Skeletal muscle satellite cell (primary cell): Measurements from ENCODE around the gene CD6.
"Not testable (repeated sequence)": the region's sequence is repeated elsewhere in the genome, so short reads cannot be mapped to it uniquely, and the experiment has no call there.

Experiments used
- H3K27me3 ChIP-seq: 2 replicates; pipeline ENCODE4 v1.7.0; 2013; ENCODE audit warnings: low read length; ENCODE audit not compliant: control insufficient read depth, insufficient read depth
- H3K36me3 ChIP-seq: 2 replicates; pipeline ENCODE4 v1.7.0; 2013; ENCODE audit warnings: mild to moderate bottlenecking, control low read depth, low read length; ENCODE audit not compliant: insufficient read depth
- H3K4me1 ChIP-seq: 2 replicates; pipeline ENCODE4 v1.7.0; 2013; ENCODE audit warnings: low read length; ENCODE audit not compliant: control insufficient read depth, insufficient read depth
- H3K4me2 ChIP-seq: 2 replicates; pipeline ENCODE4 v1.7.0; 2013; ENCODE audit warnings: mild to moderate bottlenecking, low read length
- H3K4me3 ChIP-seq: 2 replicates; pipeline ENCODE4 v1.7.0; 2013; ENCODE audit warnings: low read length
- H3K9ac ChIP-seq: 2 replicates; pipeline ENCODE4 v1.7.0; 2013; ENCODE audit warnings: mild to moderate bottlenecking, low read depth, low read length, moderate library complexity
- H3K9me3 ChIP-seq: replicated peaks from 2 replicates; pipeline ENCODE4 v1.7.0; 2013; ENCODE audit warnings: mild to moderate bottlenecking, control low read depth, low read length

CD6 gene

GRCh38 chr11:61054927-61055562, 83.6 kb downstream of the CD6 start:
- Histone ChIP-seq H3K4me2 (no peak overlapping the region), H3K36me3 (no peaks in the 10 kb centered on the region), H3K4me1 (no peaks in the 10 kb centered on the region), H3K9me3 (no peaks in the 10 kb centered on the region), H3K9ac (no peak overlapping the region), H3K4me3 (no peak overlapping the region), H3K27me3 (peaks cover 32% of the 10 kb centered on the region)

GRCh38 chr11:61055776-61056175, 84.3 kb downstream of the CD6 start:
- peaks cover 2% of the 10 kb centered on the region for H3K4me1 ChIP-seq
- no peaks in the 10 kb centered on the region for H3K36me3 ChIP-seq
- no peaks in the 10 kb centered on the region for H3K9me3 ChIP-seq
- peaks cover 29% of the 10 kb centered on the region for H3K27me3 ChIP-seq
- H3K9ac ChIP-seq, result no peak overlapping the region
- no peak overlapping the region for H3K4me3 ChIP-seq
- no peak overlapping the region for H3K4me2 ChIP-seq

GRCh38 chr11:61056571-61056970, 85.1 kb downstream of the CD6 start:
- peaks cover 23% of the 10 kb centered on the region for H3K27me3 ChIP-seq
- peaks cover 8% of the 10 kb centered on the region for H3K4me1 ChIP-seq
- no peak overlapping the region for H3K4me2 ChIP-seq
- no peak overlapping the region for H3K9ac ChIP-seq
- no peaks in the 10 kb centered on the region for H3K9me3 ChIP-seq
- no peak overlapping the region for H3K4me3 ChIP-seq
- H3K36me3 ChIP-seq, result no peaks in the 10 kb centered on the region

GRCh38 chr11:61056981-61057380, 85.5 kb downstream of the CD6 start:
- H3K9me3 ChIP-seq, result no peaks in the 10 kb centered on the region
- H3K4me3 ChIP-seq, result no peak overlapping the region
- no peak overlapping the region for H3K4me2 ChIP-seq
- no peak overlapping the region for H3K9ac ChIP-seq
- peaks cover 8% of the 10 kb centered on the region for H3K4me1 ChIP-seq
- peaks cover 20% of the 10 kb centered on the region for H3K27me3 ChIP-seq
- H3K36me3 ChIP-seq, result no peaks in the 10 kb centered on the region

- Histone ChIP-seq H3K4me1 (peaks cover 8% of the 10 kb centered on the region), H3K9ac (no peak overlapping the region)
These were observed 86.1 kb downstream of the CD6 start for GRCh38 chr11:61057615-61058014.

GRCh38 chr11:61058583-61059259, 87.2 kb downstream of the CD6 start:
- H3K4me1 ChIP-seq, result peaks cover 8% of the 10 kb centered on the region
- H3K4me3 ChIP-seq, result no peak overlapping the region
- no peak overlapping the region for H3K9ac ChIP-seq
- H3K4me2 ChIP-seq, result no peak overlapping the region
- H3K27me3 ChIP-seq, result peaks cover 7% of the 10 kb centered on the region
- H3K9me3 ChIP-seq, result no peaks in the 10 kb centered on the region
- no peaks in the 10 kb centered on the region for H3K36me3 ChIP-seq

More at GRCh38 chr11:61057615-61058014, 86.1 kb downstream of the CD6 start:
- Histone ChIP-seq H3K4me2 (no peak overlapping the region), H3K4me3 (no peak overlapping the region), H3K36me3 (no peaks in the 10 kb centered on the region), H3K27me3 (peaks cover 14% of the 10 kb centered on the region), H3K9me3 (no peaks in the 10 kb centered on the region)

GRCh38 chr11:61059260-61059752, 87.8 kb downstream of the CD6 start:
- Histone ChIP-seq H3K36me3 (no peaks in the 10 kb centered on the region), H3K4me2 (no peak overlapping the region), H3K9ac (no peak overlapping the region), H3K27me3 (peaks cover 7% of the 10 kb centered on the region), H3K4me3 (no peak overlapping the region), H3K9me3 (no peaks in the 10 kb centered on the region), H3K4me1 (peaks cover 8% of the 10 kb centered on the region)

- H3K9ac ChIP-seq, result no peak overlapping the region
- H3K4me3 ChIP-seq, result no peak overlapping the region
- no peaks in the 10 kb centered on the region for H3K9me3 ChIP-seq
- H3K27me3 ChIP-seq, result peaks cover 5% of the 10 kb centered on the region
- peaks cover 8% of the 10 kb centered on the region for H3K4me1 ChIP-seq
- no peaks in the 10 kb centered on the region for H3K36me3 ChIP-seq
- H3K4me2 ChIP-seq, result no peak overlapping the region
These were observed 89.8 kb downstream of the CD6 start for GRCh38 chr11:61061081-61061826.

- H3K36me3 ChIP-seq, result no peaks in the 10 kb centered on the region
- H3K4me2 ChIP-seq, result no peak overlapping the region
- peaks cover 9% of the 10 kb centered on the region for H3K27me3 ChIP-seq
- H3K4me1 ChIP-seq, result peaks cover 8% of the 10 kb centered on the region
- no peaks in the 10 kb centered on the region for H3K9me3 ChIP-seq
- H3K4me3 ChIP-seq, result no peak overlapping the region
- H3K9ac ChIP-seq, result no peak overlapping the region
These were observed 90.9 kb downstream of the CD6 start for GRCh38 chr11:61062181-61062930.

- not testable (repeated sequence) for H3K4me3 ChIP-seq, H3K9me3 ChIP-seq, H3K4me1 ChIP-seq
These were observed 93.8 kb downstream of the CD6 start for GRCh38 chr11:61065236-61065635.

More at GRCh38 chr11:61065236-61065635, 93.8 kb downstream of the CD6 start:
- peaks cover 20% of the 10 kb centered on the region for H3K27me3 ChIP-seq
- H3K36me3 ChIP-seq, H3K4me2 ChIP-seq, H3K9ac ChIP-seq: not testable (repeated sequence)
